K562 (cell line): ENCODE data around the gene EXOSC9. TPM values are rescaled to one million over a fixed set of nuclear protein-coding genes. Genes with fewer than 3 reads are reported as not detected.

ENCODE experiments used
- ATF3 ChIP-seq, 2 experiments: fragments of 450-650 bp in 1 of 2; sonication (generic) in 1 of 2; formaldehyde crosslinking in 1 of 2; IDR thresholded peaks in 1 of 2; conservative IDR thresholded peaks in 1 of 2; 2 replicates each; pipeline versions ENCODE4 v1.6.1 to v1.8.1; 2016 to 2023; ENCODE audit warnings: mild to moderate bottlenecking in 2 of 2, moderate library complexity in 2 of 2, inconsistent platforms in 1 of 2, missing genetic modification reagents in 1 of 2
- EHMT2 ChIP-seq: fragments of 450-650 bp; IDR thresholded peaks from 2 replicates; pipeline ENCODE4 v1.6.1; 2018; ENCODE audit warnings: antibody characterized with exemption
- FOXK2 ChIP-seq, 2 experiments: fragments of 450-650 bp; IDR thresholded peaks in 1 of 2; conservative IDR thresholded peaks in 1 of 2; 2 replicates each; pipeline ENCODE4 v1.6.1; 2016; ENCODE audit warnings: low read depth in 2 of 2, mild to moderate bottlenecking in 1 of 2
- HDAC3 ChIP-seq: fragments of 450-650 bp; IDR thresholded peaks from 2 replicates; pipeline ENCODE4 v1.6.1; 2018; ENCODE audit warnings: borderline replicate concordance, mild to moderate bottlenecking, moderate library complexity; ENCODE audit not compliant: partially characterized antibody
- MTA2 ChIP-seq: fragments of 450-650 bp; IDR thresholded peaks from 2 replicates; pipeline ENCODE4 v1.6.1; 2016; ENCODE audit warnings: low read depth
- NCOR1 ChIP-seq: fragments of 450-650 bp; IDR thresholded peaks from 2 replicates; pipeline ENCODE4 v1.6.1; 2016; ENCODE audit warnings: mild to moderate bottlenecking, moderate library complexity
- SMARCE1 ChIP-seq: fragments of 450-650 bp; IDR thresholded peaks from 2 replicates; pipeline ENCODE4 v1.7.1; 2016; ENCODE audit warnings: mild to moderate bottlenecking
- TRIM24 ChIP-seq, 2 experiments: fragments of 450-650 bp; IDR thresholded peaks; 2 replicates each; pipeline ENCODE4 v1.6.1; 2016
- ZNF175 ChIP-seq: fragments of 200-800 bp; sonication (Bioruptor generic); IDR thresholded peaks from 2 replicates; pipeline ENCODE4 v1.6.1; 2016; ENCODE audit warnings: low read depth, mild to moderate bottlenecking, missing genetic modification characterization, missing compliant biosample characterization
- ZSCAN32 ChIP-seq: fragments of 450-650 bp; formaldehyde crosslinking; IDR thresholded peaks from 2 replicates; pipeline ENCODE4 v1.4.0; 2020; ENCODE audit warnings: mild to moderate bottlenecking, moderate library complexity
- polyA plus RNA-seq, 8 experiments: library from polyadenylated mRNA; depleted of rRNA in 4 of 8; stranded (reverse) in 5 of 8; unstranded in 3 of 8; fragments of >200 nt; fragmentation: Nextera tagmentation in 2 of 8; fragmentation: Illumina TruSeq in 1 of 8; extraction: Ambion mirVana in 2 of 8; extraction: Trizol in 1 of 8; gene quantifications; 2 replicates each; pipeline versions ENCODE4 v1.2.1 to v1.2.3, GENCODE V29; 2011 to 2014; ENCODE audit warnings: inconsistent platforms in 1 of 8, missing spikeins in 1 of 8
- total RNA-seq, 7 experiments: library from RNA; depleted of rRNA in 6 of 7; stranded (reverse); fragments of >200 nt in 6 of 7; fragmentation: Illumina TruSeq in 2 of 7; extraction: Trizol in 2 of 7; gene quantifications; 2 replicates each; pipeline versions ENCODE4 v1.2.1 to v1.2.3, GENCODE V29; 2011 to 2021; ENCODE audit warnings: low replicate concordance in 1 of 7
- TF ChIP-seq, protein P1 (sequence below): fragments of 450-650 bp; IDR thresholded peaks from 2 replicates; pipeline ENCODE4 v1.6.1; 2016; ENCODE audit warnings: mild to moderate bottlenecking
- TF ChIP-seq, protein P2 (sequence below): sonication (generic); formaldehyde crosslinking; IDR thresholded peaks from 2 replicates; pipeline ENCODE4 v1.8.1; 2023; ENCODE audit warnings: mild to moderate bottlenecking, missing genetic modification reagents
- TF ChIP-seq, protein P3 (sequence below): sonication (generic); formaldehyde crosslinking; IDR thresholded peaks from 2 replicates; pipeline ENCODE4 v1.8.0; 2023; ENCODE audit warnings: mild to moderate bottlenecking, missing genetic modification reagents

EXOSC9 gene
- total and polyA plus RNA-seq, 9 of the 15 experiments (the other 6 are each of a cell fraction or from before 2014, with no cell fraction given) = 64.7 to 166 (median 115) TPM

DNA sequence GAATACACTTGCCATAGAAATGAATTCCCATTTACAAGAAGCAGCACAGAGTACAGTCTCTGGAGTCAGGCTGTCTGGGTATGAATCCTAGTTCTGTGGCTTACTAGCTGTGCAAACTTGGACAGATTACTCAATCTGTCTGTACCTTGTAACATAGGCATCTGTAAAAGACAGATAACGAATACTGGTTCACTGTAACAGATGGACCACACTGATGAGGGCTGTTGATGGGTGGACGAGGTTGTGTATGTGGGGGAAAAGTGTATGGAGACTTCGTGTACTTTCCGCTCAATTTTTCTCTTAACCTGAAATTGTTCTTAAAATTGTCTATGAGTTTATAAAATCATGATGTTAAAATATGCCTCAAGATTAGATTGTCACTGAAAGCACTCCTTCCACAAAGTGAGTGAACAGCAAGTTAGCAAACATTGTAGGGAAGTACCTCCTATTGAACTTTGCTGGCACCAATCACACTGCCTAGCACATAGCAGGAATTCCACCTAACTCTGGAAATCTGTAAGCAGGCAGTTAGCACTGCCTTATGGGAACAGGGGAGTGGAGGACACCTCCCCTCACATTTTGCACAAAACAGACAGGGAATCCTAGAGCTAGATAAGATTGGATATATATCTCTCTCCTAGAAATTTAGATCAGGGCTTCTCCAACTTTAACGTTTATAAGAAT, 6.5 kb upstream of the EXOSC9 start (continued):
- TF ChIP-seq, protein P1, sequence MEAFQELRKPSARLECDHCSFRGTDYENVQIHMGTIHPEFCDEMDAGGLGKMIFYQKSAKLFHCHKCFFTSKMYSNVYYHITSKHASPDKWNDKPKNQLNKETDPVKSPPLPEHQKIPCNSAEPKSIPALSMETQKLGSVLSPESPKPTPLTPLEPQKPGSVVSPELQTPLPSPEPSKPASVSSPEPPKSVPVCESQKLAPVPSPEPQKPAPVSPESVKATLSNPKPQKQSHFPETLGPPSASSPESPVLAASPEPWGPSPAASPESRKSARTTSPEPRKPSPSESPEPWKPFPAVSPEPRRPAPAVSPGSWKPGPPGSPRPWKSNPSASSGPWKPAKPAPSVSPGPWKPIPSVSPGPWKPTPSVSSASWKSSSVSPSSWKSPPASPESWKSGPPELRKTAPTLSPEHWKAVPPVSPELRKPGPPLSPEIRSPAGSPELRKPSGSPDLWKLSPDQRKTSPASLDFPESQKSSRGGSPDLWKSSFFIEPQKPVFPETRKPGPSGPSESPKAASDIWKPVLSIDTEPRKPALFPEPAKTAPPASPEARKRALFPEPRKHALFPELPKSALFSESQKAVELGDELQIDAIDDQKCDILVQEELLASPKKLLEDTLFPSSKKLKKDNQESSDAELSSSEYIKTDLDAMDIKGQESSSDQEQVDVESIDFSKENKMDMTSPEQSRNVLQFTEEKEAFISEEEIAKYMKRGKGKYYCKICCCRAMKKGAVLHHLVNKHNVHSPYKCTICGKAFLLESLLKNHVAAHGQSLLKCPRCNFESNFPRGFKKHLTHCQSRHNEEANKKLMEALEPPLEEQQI = peak; percentile 86; the same call in 1 of the 2 replicates
- TF ChIP-seq TRIM24 (IDR thresholded peaks at IDR 0.05) (peak; percentile 95 to 96), ATF3 (IDR thresholded peaks at IDR 0.05) (peak; percentile 56; the same call in 1 of the 2 replicates), ATF3 (CRISPR knock-in tag; conservative IDR thresholded peaks at IDR 0.05) (0 out of 2 replicates have a peak, but pooled peaks have one; percentile 52), EHMT2 (no peak), SMARCE1 (peak; percentile 90), ZSCAN32 (CRISPR knock-in tag) (no peak), NCOR1 (peak; percentile 97), MTA2 (peak; percentile 97), ZNF175 (CRISPR knock-in tag) (peak; percentile 89), FOXK2 (conservative IDR thresholded peaks at IDR 0.05 in 1 of 2, IDR thresholded peaks at IDR 0.05 in 1 of 2; ENCODE audit: low read depth in 2 of 2) (peak; percentile 76 to 86; a peak in 3 of 4 replicates), HDAC3 (peak; percentile 90)
- TF ChIP-seq, protein P2, sequence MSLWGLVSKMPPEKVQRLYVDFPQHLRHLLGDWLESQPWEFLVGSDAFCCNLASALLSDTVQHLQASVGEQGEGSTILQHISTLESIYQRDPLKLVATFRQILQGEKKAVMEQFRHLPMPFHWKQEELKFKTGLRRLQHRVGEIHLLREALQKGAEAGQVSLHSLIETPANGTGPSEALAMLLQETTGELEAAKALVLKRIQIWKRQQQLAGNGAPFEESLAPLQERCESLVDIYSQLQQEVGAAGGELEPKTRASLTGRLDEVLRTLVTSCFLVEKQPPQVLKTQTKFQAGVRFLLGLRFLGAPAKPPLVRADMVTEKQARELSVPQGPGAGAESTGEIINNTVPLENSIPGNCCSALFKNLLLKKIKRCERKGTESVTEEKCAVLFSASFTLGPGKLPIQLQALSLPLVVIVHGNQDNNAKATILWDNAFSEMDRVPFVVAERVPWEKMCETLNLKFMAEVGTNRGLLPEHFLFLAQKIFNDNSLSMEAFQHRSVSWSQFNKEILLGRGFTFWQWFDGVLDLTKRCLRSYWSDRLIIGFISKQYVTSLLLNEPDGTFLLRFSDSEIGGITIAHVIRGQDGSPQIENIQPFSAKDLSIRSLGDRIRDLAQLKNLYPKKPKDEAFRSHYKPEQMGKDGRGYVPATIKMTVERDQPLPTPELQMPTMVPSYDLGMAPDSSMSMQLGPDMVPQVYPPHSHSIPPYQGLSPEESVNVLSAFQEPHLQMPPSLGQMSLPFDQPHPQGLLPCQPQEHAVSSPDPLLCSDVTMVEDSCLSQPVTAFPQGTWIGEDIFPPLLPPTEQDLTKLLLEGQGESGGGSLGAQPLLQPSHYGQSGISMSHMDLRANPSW (CRISPR knock-in tag) = no peak
- TF ChIP-seq, protein P3, sequence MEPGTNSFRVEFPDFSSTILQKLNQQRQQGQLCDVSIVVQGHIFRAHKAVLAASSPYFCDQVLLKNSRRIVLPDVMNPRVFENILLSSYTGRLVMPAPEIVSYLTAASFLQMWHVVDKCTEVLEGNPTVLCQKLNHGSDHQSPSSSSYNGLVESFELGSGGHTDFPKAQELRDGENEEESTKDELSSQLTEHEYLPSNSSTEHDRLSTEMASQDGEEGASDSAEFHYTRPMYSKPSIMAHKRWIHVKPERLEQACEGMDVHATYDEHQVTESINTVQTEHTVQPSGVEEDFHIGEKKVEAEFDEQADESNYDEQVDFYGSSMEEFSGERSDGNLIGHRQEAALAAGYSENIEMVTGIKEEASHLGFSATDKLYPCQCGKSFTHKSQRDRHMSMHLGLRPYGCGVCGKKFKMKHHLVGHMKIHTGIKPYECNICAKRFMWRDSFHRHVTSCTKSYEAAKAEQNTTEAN (CRISPR knock-in tag) = no peak
